Measurements from ENCODE around the gene GTF2F2. TPM values are rescaled to one million over a fixed set of nuclear protein-coding genes. Genes with fewer than 3 reads are reported as not detected.

Gene GTF2F2
- total RNA-seq, 1 experiment from 2014 or later: 28.1 TPM

DNA sequence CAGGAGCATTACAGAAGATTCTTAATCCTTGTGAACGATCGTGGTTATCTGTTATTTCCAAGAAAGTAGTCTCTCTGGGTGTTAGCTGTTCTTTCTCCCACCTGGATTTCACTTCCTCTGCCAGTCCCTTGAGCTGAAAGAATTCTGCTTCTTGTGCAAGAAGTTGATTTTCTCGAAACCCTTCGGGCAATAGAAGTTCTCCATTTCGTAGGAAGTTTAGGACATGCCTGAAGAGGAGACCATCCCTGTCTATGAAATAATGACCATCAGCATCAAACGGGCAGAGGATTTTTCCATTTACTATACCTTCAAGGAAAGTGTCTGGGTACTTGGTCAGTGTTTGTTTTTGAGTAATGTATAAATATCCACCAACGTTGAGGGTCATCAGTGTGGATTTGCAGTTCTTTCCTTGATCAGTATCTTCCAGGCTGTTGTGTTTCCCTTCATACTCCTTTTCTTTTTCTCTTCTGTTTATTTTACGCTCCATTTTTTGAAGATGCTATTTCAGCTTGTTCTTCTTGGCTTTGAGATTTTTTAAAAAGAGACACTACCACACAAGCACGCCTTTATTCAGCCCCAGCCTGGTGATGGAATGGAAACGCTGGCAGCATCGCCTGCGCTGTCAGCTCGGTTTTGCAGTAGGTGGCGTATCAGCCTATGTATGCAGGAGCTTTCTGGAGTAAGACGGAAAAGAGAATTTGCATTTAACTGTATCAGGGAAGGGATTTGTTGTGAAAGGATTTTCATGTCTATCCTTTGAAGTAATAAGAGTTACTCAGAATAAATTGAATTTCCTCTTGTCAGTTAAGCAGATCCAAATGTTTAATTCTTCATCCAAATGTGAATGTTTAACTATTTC, 74.0 kb downstream of the GTF2F2 start:
- Histone ChIP-seq H3K4me1 (peaks cover 16% of the 10 kb centered on the region), H3K4me3 (ENCODE audit: low read depth, low read length) (no peak overlapping the region), H3K9me3 (no peaks in the 10 kb centered on the region), H3K36me3 (ENCODE audit: control insufficient read depth, insufficient read depth, low read length) (no peaks in the 10 kb centered on the region), H3K27me3 (replicated peaks; ENCODE audit: control insufficient read depth, insufficient read depth, low read length) (no peaks in the 10 kb centered on the region)
- intact Hi-C loops (cut with micrococcal nuclease; ENCODE audit: unreplicated experiment): loop anchor here (1.0 to 10.0 kb wide), 2 partner anchors 87 to 150 kb away; no protein-coding TSS in a partner anchor
- H3K27ac Mint-ChIP-seq (ENCODE audit: unreplicated experiment): no peak overlapping the region
- no peaks in the 10 kb centered on the region for H3K9me3 Mint-ChIP-seq (ENCODE audit: unreplicated experiment)
- CTCF ChIA-PET: interaction anchor here (1.2 to 2.4 kb wide), 2 partner anchors 87 to 148 kb away, joined by 4 to 8 read pairs; no protein-coding TSS in a partner anchor
- no peak overlapping the region for H3K4me3 Mint-ChIP-seq (ENCODE audit: unreplicated experiment)
- H3K36me3 Mint-ChIP-seq (ENCODE audit: insufficient read depth, unreplicated experiment): peaks cover 5% of the 10 kb centered on the region
- peak in 1 of 2 experiments; percentile 43 for DNase-seq
- no TSS peak for BruUV-seq (replicated peaks)
- no peaks in the 10 kb centered on the region for H3K4me1 Mint-ChIP-seq (ENCODE audit: low read depth, unreplicated experiment)
- no peaks in the 10 kb centered on the region for H3K27me3 Mint-ChIP-seq (ENCODE audit: insufficient read depth, unreplicated experiment)
- POLR2A ChIA-PET: no interaction called here
- peak in 1 of 2 experiments; percentile 34 for TF ChIP-seq CTCF (IDR thresholded peaks at IDR 0.05; ENCODE audit: insufficient read depth in 1 of 2, low read depth in 1 of 2, low read length in 1 of 2, severe bottlenecking in 1 of 2, unreplicated experiment in 1 of 2)

DNA sequence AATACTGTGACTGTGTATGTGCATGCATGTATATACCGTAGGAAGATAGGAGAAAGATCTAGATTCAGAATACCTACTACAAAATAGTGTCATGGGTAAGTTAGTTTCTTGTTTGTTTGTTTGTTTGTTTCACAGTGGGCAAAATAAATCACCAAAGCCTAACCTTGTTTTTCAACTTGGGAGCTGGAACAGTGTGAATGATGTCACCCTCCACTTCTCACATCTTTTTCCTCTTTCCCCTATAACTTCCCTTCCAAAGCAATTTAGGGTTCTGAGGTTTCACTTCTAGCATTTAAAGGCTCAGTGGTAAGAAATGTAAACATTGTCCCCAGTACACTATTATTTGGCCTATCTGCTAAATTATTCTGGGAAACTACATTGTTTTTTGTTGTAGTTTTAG, 75.1 kb downstream of the GTF2F2 start:
- no peaks in the 10 kb centered on the region for H3K36me3 ChIP-seq (ENCODE audit: control insufficient read depth, insufficient read depth, low read length)
- H3K4me1 ChIP-seq: peaks cover 16% of the 10 kb centered on the region
- TF ChIP-seq CTCF (IDR thresholded peaks at IDR 0.05; ENCODE audit: insufficient read depth in 1 of 2, low read depth in 1 of 2, low read length in 1 of 2, severe bottlenecking in 1 of 2, unreplicated experiment in 1 of 2): no peak
- no peaks in the 10 kb centered on the region for H3K9me3 ChIP-seq
- H3K4me3 ChIP-seq (ENCODE audit: low read depth, low read length): no peak overlapping the region
- intact Hi-C loops (cut with micrococcal nuclease; ENCODE audit: unreplicated experiment): loop anchor here (10.0 kb wide), 1 partner anchor 151 kb away; no protein-coding TSS in a partner anchor
- CTCF ChIA-PET: no interaction called here
- Mint-ChIP-seq H3K9me3 (ENCODE audit: unreplicated experiment) (no peaks in the 10 kb centered on the region), H3K27ac (ENCODE audit: unreplicated experiment) (no peak overlapping the region), H3K4me3 (ENCODE audit: unreplicated experiment) (no peak overlapping the region), H3K36me3 (ENCODE audit: insufficient read depth, unreplicated experiment) (no peaks in the 10 kb centered on the region), H3K4me1 (ENCODE audit: low read depth, unreplicated experiment) (no peaks in the 10 kb centered on the region), H3K27me3 (ENCODE audit: insufficient read depth, unreplicated experiment) (no peaks in the 10 kb centered on the region)
- POLR2A ChIA-PET: no interaction called here
- H3K27me3 ChIP-seq (replicated peaks; ENCODE audit: control insufficient read depth, insufficient read depth, low read length): no peaks in the 10 kb centered on the region
- no peak for DNase-seq
- no TSS peak for BruUV-seq (replicated peaks)

GRCh38 chr13:45196096-45196495, 75.8 kb downstream of the GTF2F2 start:
- peaks cover 16% of the 10 kb centered on the region for H3K4me1 ChIP-seq
- no peaks in the 10 kb centered on the region for H3K9me3 Mint-ChIP-seq (ENCODE audit: unreplicated experiment)
- BruUV-seq (replicated peaks): no TSS peak
- H3K27me3 ChIP-seq (replicated peaks; ENCODE audit: control insufficient read depth, insufficient read depth, low read length): no peaks in the 10 kb centered on the region
- H3K27me3 Mint-ChIP-seq (ENCODE audit: insufficient read depth, unreplicated experiment): no peaks in the 10 kb centered on the region
- DNase-seq: no peak
- H3K4me3 Mint-ChIP-seq (ENCODE audit: unreplicated experiment): no peak overlapping the region
- ChIA-PET POLR2A (no interaction called here), CTCF (no interaction called here)
- H3K4me3 ChIP-seq (ENCODE audit: low read depth, low read length): no peak overlapping the region
- peak overlapping the region; percentile 0 for H3K27ac Mint-ChIP-seq (ENCODE audit: unreplicated experiment)
- H3K4me1 Mint-ChIP-seq (ENCODE audit: low read depth, unreplicated experiment): no peaks in the 10 kb centered on the region
- H3K36me3 ChIP-seq (ENCODE audit: control insufficient read depth, insufficient read depth, low read length): no peaks in the 10 kb centered on the region
- no peaks in the 10 kb centered on the region for H3K9me3 ChIP-seq
- H3K36me3 Mint-ChIP-seq (ENCODE audit: insufficient read depth, unreplicated experiment): no peaks in the 10 kb centered on the region
- no peak for TF ChIP-seq CTCF (IDR thresholded peaks at IDR 0.05; ENCODE audit: insufficient read depth in 1 of 2, low read depth in 1 of 2, low read length in 1 of 2, severe bottlenecking in 1 of 2, unreplicated experiment in 1 of 2)
- intact Hi-C loops (cut with micrococcal nuclease; ENCODE audit: unreplicated experiment): loop anchor here (10.0 kb wide), 1 partner anchor 151 kb away; no protein-coding TSS in a partner anchor

Data from Caco-2 (cell line).